NCI-H82 (cell line): ENCODE measurements around the gene RDH14.

ENCODE experiments used
- DNase-seq: peaks from one replicate; lab custom pipeline; 2025; lab: John Stamatoyannopoulos, UW

Gene RDH14

GRCh38 chr2:18566145-18566769 lies 5.8 kb upstream of the RDH14 start:
- DNase-seq = no peak

DNA sequence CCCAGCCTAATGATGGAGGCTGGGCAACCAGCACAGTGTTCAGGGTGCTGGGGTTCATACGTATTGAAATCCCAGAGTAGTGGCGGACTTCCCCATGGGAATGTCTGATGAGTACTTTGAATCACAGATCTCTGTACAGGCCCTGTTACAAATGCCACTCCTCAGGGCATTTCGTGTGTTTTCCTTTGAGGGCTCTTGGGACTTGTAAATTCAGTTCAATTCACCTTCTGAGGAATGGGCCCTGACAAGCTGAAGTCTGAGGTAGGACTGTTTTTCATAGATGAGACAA lies 288 bp upstream of the RDH14 start:
- DNase-seq = no peak

DNA sequence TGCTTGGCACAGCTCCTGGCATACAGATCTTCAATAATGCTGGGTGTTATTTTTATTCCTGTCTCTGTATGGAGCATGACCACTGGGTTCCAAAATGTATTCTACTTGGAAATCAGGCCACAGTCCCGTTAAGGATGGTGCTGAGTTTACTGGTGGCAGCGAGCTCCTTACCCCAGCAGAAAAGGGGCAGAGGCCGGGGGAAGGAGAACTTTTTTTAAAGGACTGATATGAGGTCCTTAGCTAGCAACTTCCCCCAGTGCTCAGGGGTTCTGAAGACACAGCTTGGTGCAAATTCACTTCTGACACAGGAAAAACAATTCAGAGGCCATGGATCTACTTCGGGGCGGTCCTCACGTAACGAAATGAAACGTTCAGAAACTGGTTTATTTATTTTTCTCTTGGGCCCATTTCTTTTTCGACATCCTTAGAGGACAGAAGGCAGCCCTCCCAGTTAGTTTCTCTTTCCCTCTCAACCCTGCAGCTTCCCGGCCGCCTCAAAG lies 872 bp downstream of the RDH14 start:
- DNase-seq = peak; percentile 40

- no peak for DNase-seq
These were observed 2.0 kb downstream of the RDH14 start for GRCh38 chr2:18558458-18558857.

- no peak for DNase-seq
These were observed 3.3 kb downstream of the RDH14 start for GRCh38 chr2:18557121-18557520.

DNA sequence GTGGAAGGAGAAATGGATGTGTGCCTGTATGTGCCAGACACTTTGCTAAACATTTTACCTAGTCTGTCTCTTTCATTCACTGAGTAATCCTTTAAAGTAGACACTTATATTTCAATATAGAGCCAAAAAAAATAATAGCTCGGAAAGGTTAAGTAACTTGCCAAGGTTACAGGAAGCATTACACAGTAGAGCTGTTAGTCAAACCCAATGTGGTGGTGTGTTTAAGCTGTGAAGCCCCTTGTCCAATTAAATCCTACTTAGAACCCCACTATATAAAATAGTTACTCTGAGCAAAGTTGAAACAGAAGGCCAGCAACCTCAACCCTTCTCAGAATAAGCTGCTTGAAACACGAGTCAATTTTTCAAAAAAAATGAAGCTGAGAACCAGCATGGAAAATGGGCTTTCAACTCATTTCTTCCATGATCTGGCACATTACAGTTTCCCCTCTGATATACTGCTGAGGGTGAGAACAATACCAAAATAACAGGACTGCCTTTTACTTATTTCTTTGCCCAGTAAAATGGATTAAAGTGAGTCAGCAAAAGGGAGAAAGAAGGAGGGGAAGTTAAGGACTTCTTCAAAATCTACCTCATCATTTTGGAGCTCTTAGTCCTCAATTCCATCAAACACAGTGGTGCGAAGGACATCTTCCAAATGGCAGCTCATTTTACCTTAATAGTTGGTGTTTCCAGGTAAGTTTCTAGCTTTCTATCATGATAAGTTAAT lies 7.9 kb downstream of the RDH14 start:
- no peak for DNase-seq

GRCh38 chr2:18551623-18552022 lies 8.8 kb downstream of the RDH14 start:
- DNase-seq = no peak

DNA sequence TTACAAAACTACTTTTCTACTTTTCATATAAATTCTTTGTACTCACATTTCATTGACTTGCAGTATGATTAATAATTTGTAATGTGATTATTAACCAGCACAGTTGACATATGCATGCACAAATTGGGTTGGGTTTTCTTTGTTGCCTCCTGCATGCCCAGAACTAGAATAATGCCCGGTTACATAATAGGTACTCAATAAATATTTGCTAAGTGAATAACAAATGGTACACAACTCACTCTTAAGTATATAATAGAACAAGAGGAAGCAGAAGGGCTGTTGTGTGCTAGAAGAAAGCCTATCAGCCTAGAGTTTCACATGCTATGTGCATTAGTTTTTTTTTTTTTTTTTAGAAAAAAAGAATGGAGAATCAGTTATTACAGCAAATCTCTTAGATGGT lies 9.3 kb downstream of the RDH14 start:
- DNase-seq = no peak

DNA sequence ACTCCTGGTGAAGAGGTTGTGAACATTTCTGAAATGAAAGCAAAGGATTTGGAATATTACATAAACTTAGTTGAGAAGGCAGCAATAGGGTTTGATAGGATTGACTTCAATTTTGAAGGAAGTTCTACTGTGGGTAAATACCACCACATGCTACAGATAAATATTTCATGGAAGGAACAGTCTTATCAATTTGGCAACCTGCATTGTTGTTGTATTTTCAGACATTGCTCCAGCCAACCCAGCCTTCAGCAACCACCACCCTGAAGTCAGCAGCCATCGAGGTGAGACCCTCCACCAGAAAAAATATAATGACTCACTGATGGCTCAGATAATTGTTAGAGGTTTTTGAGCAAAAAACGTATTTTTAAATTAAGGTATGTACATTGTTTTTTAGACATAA lies 10.0 kb downstream of the RDH14 start:
- no peak for DNase-seq

DNA sequence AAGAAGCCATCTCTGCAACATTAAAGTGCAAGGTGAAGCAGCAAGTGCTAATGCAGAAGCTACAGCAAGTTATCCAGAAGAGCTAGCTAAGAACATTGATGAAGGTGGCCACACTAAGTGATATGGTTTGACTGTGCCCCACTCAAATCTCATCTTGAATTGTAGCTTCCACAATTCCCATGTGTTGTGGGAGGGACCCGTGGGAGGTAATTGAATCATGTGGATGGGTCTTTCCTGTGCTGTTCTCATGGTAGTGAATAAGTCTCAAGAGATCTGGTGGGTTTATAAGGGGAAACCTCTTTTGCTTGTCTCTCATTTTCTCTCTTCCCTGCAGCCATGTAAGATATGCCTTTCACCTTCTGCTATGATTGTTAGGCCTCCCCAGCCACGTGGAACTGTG lies 11.4 kb downstream of the RDH14 start:
- DNase-seq = no peak

- no peak for DNase-seq
These were observed 11.8 kb downstream of the RDH14 start for GRCh38 chr2:18548621-18549020.

DNA sequence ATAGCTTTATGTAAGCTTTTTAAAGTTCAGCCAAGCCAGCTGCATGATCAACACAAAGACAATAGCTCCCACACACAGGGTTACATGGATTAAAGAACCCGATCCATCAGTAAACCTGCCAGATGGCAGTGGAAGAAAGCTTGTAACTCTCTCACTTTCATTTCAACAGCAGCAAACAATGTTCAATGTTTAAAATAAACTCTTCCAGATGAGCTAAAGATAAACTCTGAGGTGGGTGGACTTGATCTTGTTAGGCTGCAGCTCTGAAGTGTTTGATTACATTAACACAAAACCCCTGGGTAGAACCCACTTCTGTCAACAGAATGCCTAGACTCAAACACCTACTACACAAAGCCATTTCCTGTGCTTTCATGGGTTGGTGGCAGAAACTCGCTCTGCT lies 13.9 kb downstream of the RDH14 start:
- peak; percentile 98 for DNase-seq

DNA sequence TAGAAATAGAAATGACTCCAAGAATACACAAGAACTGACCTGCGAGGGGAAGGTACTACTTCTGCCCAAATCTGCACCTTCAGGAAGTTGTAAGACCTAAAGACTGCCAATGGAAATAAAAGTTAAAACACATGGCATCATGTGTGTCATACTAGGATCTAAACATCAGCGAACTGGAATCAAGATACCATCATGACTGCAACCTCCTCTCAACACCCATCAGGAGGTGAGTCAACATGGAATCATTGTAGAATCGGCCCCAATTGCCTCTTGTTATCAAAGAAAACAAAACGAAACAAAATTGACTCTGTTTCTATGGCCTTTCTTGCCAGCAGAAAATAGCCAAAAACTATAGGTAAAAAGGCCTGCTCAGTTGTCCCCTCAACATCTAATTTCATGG lies 15.1 kb downstream of the RDH14 start:
- no peak for DNase-seq

DNA sequence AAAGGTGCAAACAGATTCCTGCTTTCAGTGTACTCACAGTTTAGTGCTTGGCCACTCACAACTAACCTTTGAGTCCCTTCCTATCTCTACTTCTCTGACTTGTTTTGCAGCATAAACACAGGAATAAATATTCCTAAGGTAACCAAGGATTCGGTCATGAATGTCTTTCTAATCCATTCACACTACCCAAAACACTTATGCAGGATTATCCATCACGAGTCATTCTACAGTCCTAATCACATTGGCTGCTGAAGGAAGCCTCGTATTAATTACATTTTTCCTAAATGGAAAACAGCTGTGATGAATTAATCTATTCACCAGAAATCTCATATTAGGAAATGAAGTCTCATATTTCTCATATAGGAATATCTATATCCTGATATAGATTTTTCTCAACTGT lies 16.3 kb downstream of the RDH14 start:
- peak; percentile 66 for DNase-seq

DNA sequence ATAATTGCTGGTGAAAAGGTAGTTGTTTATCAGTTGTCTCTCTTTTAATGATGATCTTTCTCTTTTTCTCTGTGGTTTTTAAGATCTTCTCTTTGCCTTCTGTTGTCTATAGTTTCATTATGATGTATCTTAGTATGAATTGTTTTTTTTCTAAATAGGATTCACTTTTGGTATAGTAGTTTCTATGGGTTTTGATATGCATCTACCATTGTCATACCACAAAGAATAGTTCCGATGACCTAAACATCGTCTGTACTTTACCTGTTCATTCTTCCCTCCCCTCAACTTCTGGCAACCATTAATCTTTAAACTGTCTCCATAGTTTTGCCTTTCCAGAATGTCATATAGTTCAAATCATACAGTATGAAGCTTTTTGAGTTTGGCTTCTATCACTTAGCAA lies 19.6 kb downstream of the RDH14 start:
- no peak for DNase-seq

- no peak for DNase-seq
These were observed 23.8 kb downstream of the RDH14 start for GRCh38 chr2:18536697-18537096.

- no peak for DNase-seq
These were observed 24.4 kb downstream of the RDH14 start for GRCh38 chr2:18536100-18536499.

DNA sequence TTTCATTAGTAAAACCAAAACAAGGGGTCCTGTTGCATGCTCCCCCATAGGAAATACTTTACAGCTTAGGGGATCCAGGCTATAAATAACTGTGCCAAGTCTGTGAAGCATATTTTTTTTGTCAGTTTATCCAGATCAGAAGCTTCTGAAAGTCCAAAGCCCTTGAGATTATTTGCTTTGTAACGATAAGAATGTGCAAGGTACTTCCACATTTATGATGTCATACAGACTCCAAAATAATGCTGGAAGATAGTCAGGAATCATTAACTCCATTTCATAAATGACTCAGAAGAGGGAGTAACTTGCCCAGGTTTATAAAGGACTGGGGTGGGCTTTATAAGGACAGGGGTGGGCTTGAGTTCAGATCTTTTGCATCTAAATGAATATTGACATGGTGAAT lies 29.3 kb downstream of the RDH14 start:
- DNase-seq = no peak

DNA sequence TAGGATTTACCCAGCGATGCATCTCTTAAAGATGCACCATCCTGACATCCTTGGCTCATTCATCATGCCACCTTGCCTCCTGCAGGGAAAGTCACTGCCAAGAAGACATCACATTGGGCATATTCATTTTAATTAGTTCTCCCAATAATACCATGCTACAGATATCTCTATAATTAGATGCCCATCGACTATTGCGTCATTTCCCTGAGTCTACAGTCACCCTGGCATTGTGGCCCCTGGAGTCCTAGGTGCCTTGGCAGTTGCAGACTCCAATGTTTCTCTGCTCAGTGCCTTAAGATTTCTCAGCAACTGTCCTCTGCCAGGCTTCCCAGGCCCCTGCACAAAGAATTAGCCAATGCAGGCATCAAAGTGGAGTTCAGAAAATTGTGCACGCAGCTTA lies 32.6 kb downstream of the RDH14 start:
- DNase-seq = no peak

- DNase-seq = no peak
These were observed 33.1 kb downstream of the RDH14 start for GRCh38 chr2:18527326-18527725.

DNA sequence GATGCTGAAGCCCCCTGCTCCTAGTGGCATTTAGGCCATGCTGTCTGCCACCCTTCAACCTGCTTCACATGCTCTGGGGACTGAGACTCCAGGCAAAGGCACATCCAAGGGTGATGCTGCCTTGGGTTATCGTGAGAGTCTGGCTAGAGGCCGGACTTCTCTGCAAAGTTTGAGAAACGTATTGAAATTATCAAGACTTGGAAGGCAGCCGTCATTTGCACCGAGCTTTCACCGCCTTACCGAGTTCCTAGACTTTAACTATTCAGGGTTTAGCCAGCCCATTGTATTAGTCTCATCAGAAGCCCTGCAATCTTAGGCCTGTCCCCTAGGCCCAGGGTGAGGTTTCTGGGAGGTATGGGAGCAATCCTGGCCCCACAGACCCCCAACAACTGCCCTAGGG lies 34.0 kb downstream of the RDH14 start:
- no peak for DNase-seq

DNA sequence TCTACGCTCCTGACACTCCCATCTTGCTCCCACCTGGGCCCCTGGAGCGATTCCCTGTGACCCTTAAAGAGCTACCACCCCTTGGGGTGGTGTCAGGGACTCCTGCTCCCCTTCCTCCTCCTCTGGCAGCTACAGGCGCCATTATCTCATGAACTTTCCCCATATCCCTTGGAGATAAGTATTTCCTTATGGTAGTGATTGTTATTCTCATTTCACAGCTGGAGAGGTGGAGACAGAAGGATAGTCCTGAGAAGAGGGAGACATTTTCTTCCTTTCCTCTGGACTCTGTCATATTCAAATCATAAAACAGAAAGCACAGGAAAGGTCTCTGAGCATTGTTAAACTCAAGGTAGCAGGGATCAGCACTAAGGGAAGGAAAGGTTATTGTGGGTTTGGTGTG lies 34.6 kb downstream of the RDH14 start:
- no peak for DNase-seq

DNA sequence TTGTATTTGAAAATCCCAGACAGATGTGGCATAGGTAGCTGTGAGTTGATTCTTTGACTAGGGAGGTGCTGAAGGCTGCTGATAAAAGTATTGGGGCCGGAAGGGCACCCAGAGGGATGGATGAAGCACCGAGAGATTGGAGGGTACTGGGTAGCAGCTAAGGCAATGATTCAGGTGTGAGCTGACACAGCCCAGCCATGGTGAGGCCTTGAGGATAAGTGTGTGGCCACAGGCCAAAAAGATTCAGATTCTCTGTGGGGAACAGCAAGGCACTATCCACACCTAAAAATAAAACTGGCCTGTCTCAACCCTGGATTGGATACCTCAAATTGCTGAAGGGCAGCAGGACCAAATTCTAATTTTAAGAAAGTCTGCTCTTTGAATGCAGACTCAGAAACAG lies 35.2 kb downstream of the RDH14 start:
- DNase-seq = no peak

GRCh38 chr2:18522484-18523146 lies 37.8 kb downstream of the RDH14 start:
- DNase-seq = no peak
